Prostate gland (tissue), 2 donors: ENCODE data around the gene CTRB1.

Source experiments
- CTCF ChIP-seq, 4 experiments: fragments of 200-600 bp in 2 of 4; fragments of 450-650 bp in 2 of 4; sonication (generic) in 2 of 4; IDR thresholded peaks; 1 replicate in 3 of 4; 2 replicates in 1 of 4; pipeline ENCODE4 v1.5.1; 2016 to 2019; ENCODE audit warnings: antibody characterized with exemption in 4 of 4, mild to moderate bottlenecking in 2 of 4, moderate library complexity in 2 of 4
- POLR2AphosphoS5 ChIP-seq: sonication (generic); formaldehyde crosslinking; IDR thresholded peaks from one replicate; pipeline ENCODE4 v1.6.1; 2017; ENCODE audit warnings: antibody characterized with exemption

GRCh38 chr16:75260851-75261589 lies 42.2 kb downstream of the CTRB1 start:
- TF ChIP-seq POLR2AphosphoS5 (no peak), CTCF (IDR thresholded peaks at IDR 0.05) (no peak)
